HCT116 (cell line): ENCODE data around the gene CCDC181.

Experiments
- CTCF ChIP-seq, 3 experiments: fragments of 200-600 bp in 1 of 3; sonication (generic) in 1 of 3; IDR thresholded peaks in 2 of 3; conservative IDR thresholded peaks in 1 of 3; 2 replicates each; pipeline ENCODE4 v1.5.1; 2012 to 2017; ENCODE audit warnings: low read depth in 2 of 3, low read length in 2 of 3, antibody characterized with exemption in 1 of 3, borderline replicate concordance in 1 of 3, control low read depth in 1 of 3, mild to moderate bottlenecking in 1 of 3, mixed read lengths in 1 of 3, mixed run types in 1 of 3, moderate library complexity in 1 of 3; ENCODE audit not compliant: insufficient read depth in 1 of 3
- POLR2A ChIP-seq: IDR thresholded peaks from 2 replicates; pipeline ENCODE4 v1.7.0; 2011; ENCODE audit warnings: borderline replicate concordance; ENCODE audit not compliant: insufficient read depth, insufficient read length; ENCODE audit errors: extremely low read depth

DNA sequence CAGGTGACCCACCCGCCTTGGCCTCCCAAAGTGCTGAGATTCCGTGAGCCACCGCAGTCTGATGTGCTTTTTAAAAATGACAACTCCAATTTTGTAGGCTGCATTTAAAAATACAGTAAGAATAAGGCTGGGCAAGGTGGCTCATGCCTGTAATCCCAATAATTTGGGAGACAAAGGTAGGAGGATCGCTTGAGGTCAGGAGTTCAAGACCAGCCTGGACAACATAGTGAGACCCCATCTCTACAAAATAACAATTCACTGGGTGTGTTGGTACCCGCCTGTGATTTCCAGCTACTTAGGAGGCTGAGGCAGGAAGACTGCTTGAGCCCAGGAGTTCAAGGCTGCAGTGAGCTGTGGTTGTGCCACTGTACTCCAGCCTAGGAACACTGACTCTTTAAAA is 35.1 kb upstream of the CCDC181 start:
- TF ChIP-seq CTCF (IDR thresholded peaks at IDR 0.05 in 2 of 3, conservative IDR thresholded peaks at IDR 0.05 in 1 of 3; ENCODE audit: borderline replicate concordance in 1 of 3, insufficient read depth in 1 of 3, low read depth in 2 of 3, low read length in 2 of 3), result no peak
- TF ChIP-seq POLR2A, result no peak
